Activated CD8-positive, alpha-beta memory T cell treated with anti-CD3 and anti-CD28 coated beads, Interleukin-2, amount 50 U/mL, for 24 hours (primary cell): Measurements from ENCODE around the gene TRDMT1.

Experiments used
- DNase-seq: peaks from one replicate; pipeline ENCODE4 v3.0.0-alpha.2; 2020; ENCODE audit errors: extremely low read depth

The TRDMT1 gene

GRCh38 chr10:17100586-17100985 is 100.9 kb downstream of the TRDMT1 start:
- no peak for DNase-seq

GRCh38 chr10:17098012-17098411 is 103.5 kb downstream of the TRDMT1 start:
- no peak for DNase-seq
